Measurements from ENCODE around the gene PPFIA1. TPM values are rescaled to one million over a fixed set of nuclear protein-coding genes. Genes with fewer than 3 reads are reported as not detected.

Gene PPFIA1
- polyA plus RNA-seq, 2 donors = 13.0 to 14.8 TPM

GRCh38 chr11:70338594-70338993 lies 68.1 kb downstream of the PPFIA1 start:
- H3K9me3 ChIP-seq (ENCODE audit: control insufficient read depth in 2 of 2, insufficient read depth in 1 of 2, low read depth in 1 of 2, low read length in 1 of 2) = no peaks in the 10 kb centered on the region
- H3K27ac ChIP-seq (ENCODE audit: low read depth in 2 of 2, low read length in 1 of 2) = no peak overlapping the region
- H3K4me1 ChIP-seq (ENCODE audit: control insufficient read depth in 2 of 2, insufficient read depth in 2 of 2, low read length in 1 of 2) = no peaks in the 10 kb centered on the region
- 83 to 92% methylated on average over 4 of the region's 4 CpGs for WGBS, 2 donors
- H3K36me3 ChIP-seq (ENCODE audit: control insufficient read depth in 2 of 2, insufficient read depth in 2 of 2, low read length in 1 of 2) = peaks cover 26 to 36% of the 10 kb centered on the region in 2 donors
- no peaks in the 10 kb centered on the region for H3K27me3 ChIP-seq (ENCODE audit: control insufficient read depth in 1 of 2, insufficient read depth in 2 of 2, low read length in 2 of 2)
- no peak overlapping the region for H3K4me3 ChIP-seq (ENCODE audit: low read depth in 1 of 2, low read length in 2 of 2)

GRCh38 chr11:70339066-70339465 lies 68.6 kb downstream of the PPFIA1 start:
- Histone ChIP-seq H3K36me3 (ENCODE audit: control insufficient read depth in 2 of 2, insufficient read depth in 2 of 2, low read length in 1 of 2) (peaks cover 24 to 38% of the 10 kb centered on the region in 2 donors), H3K9me3 (ENCODE audit: control insufficient read depth in 2 of 2, insufficient read depth in 1 of 2, low read depth in 1 of 2, low read length in 1 of 2) (no peaks in the 10 kb centered on the region), H3K4me1 (ENCODE audit: control insufficient read depth in 2 of 2, insufficient read depth in 2 of 2, low read length in 1 of 2) (no peaks in the 10 kb centered on the region), H3K27me3 (ENCODE audit: control insufficient read depth in 1 of 2, insufficient read depth in 2 of 2, low read length in 2 of 2) (no peaks in the 10 kb centered on the region), H3K27ac (ENCODE audit: low read depth in 2 of 2, low read length in 1 of 2) (no peak overlapping the region), H3K4me3 (ENCODE audit: low read depth in 1 of 2, low read length in 2 of 2) (no peak overlapping the region)
- WGBS, 2 donors = 92 to 94% methylated on average over 8 of the region's 8 CpGs

- no peak overlapping the region for H3K4me3 ChIP-seq (ENCODE audit: low read depth in 1 of 2, low read length in 2 of 2)
- no peaks in the 10 kb centered on the region for H3K9me3 ChIP-seq (ENCODE audit: control insufficient read depth in 2 of 2, insufficient read depth in 1 of 2, low read depth in 1 of 2, low read length in 1 of 2)
- peaks cover 19 to 29% of the 10 kb centered on the region in 2 donors for H3K36me3 ChIP-seq (ENCODE audit: control insufficient read depth in 2 of 2, insufficient read depth in 2 of 2, low read length in 1 of 2)
- no peak overlapping the region for H3K27ac ChIP-seq (ENCODE audit: low read depth in 2 of 2, low read length in 1 of 2)
- H3K4me1 ChIP-seq (ENCODE audit: control insufficient read depth in 2 of 2, insufficient read depth in 2 of 2, low read length in 1 of 2) = no peaks in the 10 kb centered on the region
- 85 to 89% methylated on average over 15 of the region's 15 CpGs for WGBS, 2 donors
- H3K27me3 ChIP-seq (ENCODE audit: control insufficient read depth in 1 of 2, insufficient read depth in 2 of 2, low read length in 2 of 2) = no peaks in the 10 kb centered on the region
Observed at GRCh38 chr11:70341881-70342429, 71.5 kb downstream of the PPFIA1 start.

GRCh38 chr11:70343636-70344035 lies 73.1 kb downstream of the PPFIA1 start:
- H3K27ac ChIP-seq (ENCODE audit: low read depth in 2 of 2, low read length in 1 of 2) = no peak overlapping the region
- H3K9me3 ChIP-seq (ENCODE audit: control insufficient read depth in 2 of 2, insufficient read depth in 1 of 2, low read depth in 1 of 2, low read length in 1 of 2) = no peaks in the 10 kb centered on the region
- H3K36me3 ChIP-seq (ENCODE audit: control insufficient read depth in 2 of 2, insufficient read depth in 2 of 2, low read length in 1 of 2) = peaks cover 23 to 32% of the 10 kb centered on the region in 2 donors
- 91 to 92% methylated on average over 11 of the region's 11 CpGs for WGBS, 2 donors
- no peaks in the 10 kb centered on the region for H3K27me3 ChIP-seq (ENCODE audit: control insufficient read depth in 1 of 2, insufficient read depth in 2 of 2, low read length in 2 of 2)
- H3K4me1 ChIP-seq (ENCODE audit: control insufficient read depth in 2 of 2, insufficient read depth in 2 of 2, low read length in 1 of 2) = no peaks in the 10 kb centered on the region
- no peak overlapping the region for H3K4me3 ChIP-seq (ENCODE audit: low read depth in 1 of 2, low read length in 2 of 2)

- Histone ChIP-seq H3K9me3 (ENCODE audit: control insufficient read depth in 2 of 2, insufficient read depth in 1 of 2, low read depth in 1 of 2, low read length in 1 of 2) (no peaks in the 10 kb centered on the region), H3K4me1 (ENCODE audit: control insufficient read depth in 2 of 2, insufficient read depth in 2 of 2, low read length in 1 of 2) (no peaks in the 10 kb centered on the region), H3K4me3 (ENCODE audit: low read depth in 1 of 2, low read length in 2 of 2) (no peak overlapping the region), H3K36me3 (ENCODE audit: control insufficient read depth in 2 of 2, insufficient read depth in 2 of 2, low read length in 1 of 2) (peaks cover 16 to 22% of the 10 kb centered on the region in 2 donors), H3K27ac (ENCODE audit: low read depth in 2 of 2, low read length in 1 of 2) (no peak overlapping the region), H3K27me3 (ENCODE audit: control insufficient read depth in 1 of 2, insufficient read depth in 2 of 2, low read length in 2 of 2) (no peaks in the 10 kb centered on the region)
- 92% methylated on average over 12 of the region's 12 CpGs for WGBS, 2 donors
Observed at GRCh38 chr11:70348191-70348590, 77.7 kb downstream of the PPFIA1 start.

- H3K4me3 ChIP-seq (ENCODE audit: low read depth in 1 of 2, low read length in 2 of 2) = no peak overlapping the region
- H3K4me1 ChIP-seq (ENCODE audit: control insufficient read depth in 2 of 2, insufficient read depth in 2 of 2, low read length in 1 of 2) = no peaks in the 10 kb centered on the region
- no peaks in the 10 kb centered on the region for H3K27me3 ChIP-seq (ENCODE audit: control insufficient read depth in 1 of 2, insufficient read depth in 2 of 2, low read length in 2 of 2)
- H3K9me3 ChIP-seq (ENCODE audit: control insufficient read depth in 2 of 2, insufficient read depth in 1 of 2, low read depth in 1 of 2, low read length in 1 of 2) = no peaks in the 10 kb centered on the region
- 84 to 87% methylated on average over 1 of the region's 1 CpG for WGBS, 2 donors
- no peak overlapping the region for H3K27ac ChIP-seq (ENCODE audit: low read depth in 2 of 2, low read length in 1 of 2)
- peaks cover 14 to 20% of the 10 kb centered on the region in 2 donors for H3K36me3 ChIP-seq (ENCODE audit: control insufficient read depth in 2 of 2, insufficient read depth in 2 of 2, low read length in 1 of 2)
Observed at GRCh38 chr11:70348608-70349007, 78.1 kb downstream of the PPFIA1 start.

- no peak overlapping the region for H3K4me3 ChIP-seq (ENCODE audit: low read depth in 1 of 2, low read length in 2 of 2)
- no peaks in the 10 kb centered on the region for H3K4me1 ChIP-seq (ENCODE audit: control insufficient read depth in 2 of 2, insufficient read depth in 2 of 2, low read length in 1 of 2)
- 85 to 92% methylated on average over 3 of the region's 3 CpGs for WGBS, 2 donors
- H3K27ac ChIP-seq (ENCODE audit: low read depth in 2 of 2, low read length in 1 of 2) = no peak overlapping the region
- H3K9me3 ChIP-seq (ENCODE audit: control insufficient read depth in 2 of 2, insufficient read depth in 1 of 2, low read depth in 1 of 2, low read length in 1 of 2) = no peaks in the 10 kb centered on the region
- peaks cover 15 to 28% of the 10 kb centered on the region in 2 donors for H3K36me3 ChIP-seq (ENCODE audit: control insufficient read depth in 2 of 2, insufficient read depth in 2 of 2, low read length in 1 of 2)
- no peaks in the 10 kb centered on the region for H3K27me3 ChIP-seq (ENCODE audit: control insufficient read depth in 1 of 2, insufficient read depth in 2 of 2, low read length in 2 of 2)
Observed at GRCh38 chr11:70351646-70352045, 81.2 kb downstream of the PPFIA1 start.

GRCh38 chr11:70352100-70352499 lies 81.6 kb downstream of the PPFIA1 start:
- Histone ChIP-seq H3K4me3 (ENCODE audit: low read depth in 1 of 2, low read length in 2 of 2) (no peak overlapping the region), H3K9me3 (ENCODE audit: control insufficient read depth in 2 of 2, insufficient read depth in 1 of 2, low read depth in 1 of 2, low read length in 1 of 2) (no peaks in the 10 kb centered on the region), H3K27ac (ENCODE audit: low read depth in 2 of 2, low read length in 1 of 2) (no peak overlapping the region), H3K4me1 (ENCODE audit: control insufficient read depth in 2 of 2, insufficient read depth in 2 of 2, low read length in 1 of 2) (no peaks in the 10 kb centered on the region), H3K36me3 (ENCODE audit: control insufficient read depth in 2 of 2, insufficient read depth in 2 of 2, low read length in 1 of 2) (peaks cover 15 to 31% of the 10 kb centered on the region in 2 donors), H3K27me3 (ENCODE audit: control insufficient read depth in 1 of 2, insufficient read depth in 2 of 2, low read length in 2 of 2) (no peaks in the 10 kb centered on the region)
- 88 to 91% methylated on average over 1 of the region's 1 CpG for WGBS, 2 donors

GRCh38 chr11:70352601-70353000 lies 82.1 kb downstream of the PPFIA1 start:
- Histone ChIP-seq H3K27ac (ENCODE audit: low read depth in 2 of 2, low read length in 1 of 2) (no peak overlapping the region), H3K36me3 (ENCODE audit: control insufficient read depth in 2 of 2, insufficient read depth in 2 of 2, low read length in 1 of 2) (peaks cover 15 to 32% of the 10 kb centered on the region in 2 donors)
- WGBS, 2 donors = 93 to 96% methylated on average over 19 of the region's 19 CpGs

GRCh38 chr11:70353329-70353728 lies 82.8 kb downstream of the PPFIA1 start:
- no peak overlapping the region for H3K4me3 ChIP-seq (ENCODE audit: low read depth in 1 of 2, low read length in 2 of 2)
- H3K4me1 ChIP-seq (ENCODE audit: control insufficient read depth in 2 of 2, insufficient read depth in 2 of 2, low read length in 1 of 2) = no peaks in the 10 kb centered on the region
- H3K36me3 ChIP-seq (ENCODE audit: control insufficient read depth in 2 of 2, insufficient read depth in 2 of 2, low read length in 1 of 2) = peaks cover 11 to 29% of the 10 kb centered on the region in 2 donors
- 88 to 89% methylated on average over 2 of the region's 2 CpGs for WGBS, 2 donors
- no peak overlapping the region for H3K27ac ChIP-seq (ENCODE audit: low read depth in 2 of 2, low read length in 1 of 2)
- no peaks in the 10 kb centered on the region for H3K9me3 ChIP-seq (ENCODE audit: control insufficient read depth in 2 of 2, insufficient read depth in 1 of 2, low read depth in 1 of 2, low read length in 1 of 2)
- H3K27me3 ChIP-seq (ENCODE audit: control insufficient read depth in 1 of 2, insufficient read depth in 2 of 2, low read length in 2 of 2) = no peaks in the 10 kb centered on the region

More at GRCh38 chr11:70352601-70353000, 82.1 kb downstream of the PPFIA1 start:
- H3K9me3 ChIP-seq (ENCODE audit: control insufficient read depth in 2 of 2, insufficient read depth in 1 of 2, low read depth in 1 of 2, low read length in 1 of 2) = no peaks in the 10 kb centered on the region
- H3K4me3 ChIP-seq (ENCODE audit: low read depth in 1 of 2, low read length in 2 of 2) = no peak overlapping the region
- H3K27me3 ChIP-seq (ENCODE audit: control insufficient read depth in 1 of 2, insufficient read depth in 2 of 2, low read length in 2 of 2) = no peaks in the 10 kb centered on the region
- H3K4me1 ChIP-seq (ENCODE audit: control insufficient read depth in 2 of 2, insufficient read depth in 2 of 2, low read length in 1 of 2) = no peaks in the 10 kb centered on the region
